IMR-90 (cell line): ENCODE results near the gene AOC2. TPM values are rescaled to one million over a fixed set of nuclear protein-coding genes. Genes with fewer than 3 reads are reported as not detected.

Experiments
- ATAC-seq: fragments of 200-7000 bp; cut with Tn5 transposase; 2 replicates; pipeline ENCODE4 v1.9.1; 2020; ENCODE audit warnings: low read depth, mild to moderate bottlenecking, moderate library complexity
- BruUV-seq: library from RNA; stranded (reverse); fragments of 400-500 nt; replicated peaks from 2 replicates; lab custom pipeline; 2021; lab: Mats Ljungman, UMichigan
- CTCF ChIA-PET: fragments of 300-600 bp; formaldehyde crosslinking; extraction: SDS; loops from one replicate; lab custom pipeline; 2021; ENCODE audit warnings: antibody characterized with exemption; lab: Yijun Ruan, JAX
- POLR2A ChIA-PET: fragments of 300-600 bp; sonication (Branson Sonifier 250); formaldehyde crosslinking; loops from one replicate; lab custom pipeline; 2022; ENCODE audit warnings: antibody characterized with exemption; ENCODE audit not compliant: unreplicated experiment; lab: Charles Lee
- DNase-seq: peaks from one replicate; pipeline ENCODE4 v3.0.0; 2013
- H2AFZ ChIP-seq: replicated peaks from 2 replicates; pipeline ENCODE3; 2013; ENCODE audit warnings: low read length, mild to moderate bottlenecking; ENCODE audit not compliant: poor library complexity
- H2AK5ac ChIP-seq: 2 replicates; pipeline ENCODE4 v1.6.1; 2013; ENCODE audit warnings: low read depth, low read length, inconsistent platforms
- H2AK9ac ChIP-seq: replicated peaks from 2 replicates; pipeline ENCODE3; 2013; ENCODE audit warnings: mild to moderate bottlenecking, low read depth, low read length, moderate library complexity; ENCODE audit not compliant: poor library complexity
- H2BK120ac ChIP-seq: 2 replicates; pipeline ENCODE4 v1.6.1; 2013; ENCODE audit warnings: low read depth, low read length, inconsistent platforms
- H2BK15ac ChIP-seq: 3 replicates; pipeline ENCODE4 v1.6.1; 2013; ENCODE audit warnings: low read depth, low read length, inconsistent platforms
- H2BK20ac ChIP-seq: 2 replicates; pipeline ENCODE4 v1.6.1; 2013; ENCODE audit warnings: low read depth, mild to moderate bottlenecking, inconsistent platforms, low read length, moderate library complexity
- H2BK5ac ChIP-seq: 2 replicates; pipeline ENCODE4 v1.6.1; 2013; ENCODE audit warnings: mild to moderate bottlenecking, low read depth, low read length, inconsistent platforms; ENCODE audit not compliant: poor library complexity, severe bottlenecking
- H3K14ac ChIP-seq: replicated peaks from 2 replicates; pipeline ENCODE4 v1.6.1; 2013; ENCODE audit warnings: low read depth, low read length, inconsistent platforms
- H3K18ac ChIP-seq: 2 replicates; pipeline ENCODE4 v1.6.1; 2013; ENCODE audit warnings: low read depth, low read length, control low read depth
- H3K23ac ChIP-seq: 2 replicates; pipeline ENCODE4 v1.6.1; 2013; ENCODE audit warnings: low read depth, low read length, inconsistent platforms
- H3K27ac ChIP-seq: 2 replicates; pipeline ENCODE4 v1.5.1; 2013; ENCODE audit warnings: mild to moderate bottlenecking, control low read depth, low read length; ENCODE audit not compliant: insufficient read depth
- H3K27me3 ChIP-seq: 2 replicates; pipeline ENCODE4 v1.6.1; 2013; ENCODE audit warnings: low read length; ENCODE audit not compliant: control insufficient read depth, insufficient read depth
- H3K36me3 ChIP-seq: 2 replicates; pipeline ENCODE4 v1.6.1; 2013; ENCODE audit warnings: low read length, mixed read lengths; ENCODE audit not compliant: control insufficient read depth, insufficient read depth
- H3K4ac ChIP-seq: 2 replicates; pipeline ENCODE4 v1.6.1; 2013; ENCODE audit warnings: low read depth, low read length, inconsistent platforms
- H3K4me1 ChIP-seq: 2 replicates; pipeline ENCODE4 v1.6.1; 2013; ENCODE audit warnings: low read length, mixed read lengths; ENCODE audit not compliant: control insufficient read depth, insufficient read depth
- H3K4me2 ChIP-seq: 2 replicates; pipeline ENCODE4 v1.6.1; 2013; ENCODE audit warnings: low read depth, mild to moderate bottlenecking, control low read depth, low read length, moderate library complexity
- H3K4me3 ChIP-seq: 2 replicates; pipeline ENCODE4 v1.5.1; 2013; ENCODE audit warnings: low read depth, mild to moderate bottlenecking, control low read depth, low read length, moderate library complexity; ENCODE audit not compliant: insufficient read depth
- H3K56ac ChIP-seq: 2 replicates; pipeline ENCODE4 v1.6.1; 2013; ENCODE audit warnings: low read length, inconsistent platforms; ENCODE audit not compliant: insufficient read depth; ENCODE audit errors: extremely low read depth
- H3K79me1 ChIP-seq, 2 experiments: 2 replicates each; pipeline ENCODE4 v1.6.1; 2013; ENCODE audit warnings: low read length in 2 of 2, inconsistent platforms in 1 of 2, low read depth in 1 of 2
- H3K9ac ChIP-seq: 2 replicates; pipeline ENCODE4 v1.6.1; 2013; ENCODE audit warnings: low read depth, low read length, control low read depth
- H3K9me1 ChIP-seq: 2 replicates; pipeline ENCODE4 v1.6.1; 2013; ENCODE audit warnings: low read length, inconsistent platforms; ENCODE audit not compliant: insufficient read depth
- H3K9me3 ChIP-seq: 2 replicates; pipeline ENCODE4 v1.6.1; 2013; ENCODE audit warnings: low read length; ENCODE audit not compliant: control insufficient read depth, insufficient read depth
- H4K20me1 ChIP-seq: 2 replicates; pipeline ENCODE4 v1.6.1; 2013; ENCODE audit warnings: low read length, inconsistent platforms; ENCODE audit not compliant: insufficient read depth
- H4K5ac ChIP-seq: 2 replicates; pipeline ENCODE4 v1.6.1; 2013; ENCODE audit warnings: mild to moderate bottlenecking, low read depth, low read length, control low read depth
- H4K8ac ChIP-seq, 2 experiments: 2 replicates each; pipeline ENCODE4 v1.6.1; 2013; ENCODE audit warnings: low read depth in 2 of 2, low read length in 2 of 2, control low read depth in 1 of 2, inconsistent platforms in 1 of 2
- H4K91ac ChIP-seq: 2 replicates; pipeline ENCODE4 v1.6.1; 2013; ENCODE audit warnings: low read depth, low read length, inconsistent platforms; ENCODE audit not compliant: insufficient read depth
- BHLHE40 ChIP-seq: fragments of 150-350 bp; IDR thresholded peaks from 2 replicates; pipeline ENCODE4 v1.6.1; 2016; ENCODE audit warnings: mild to moderate bottlenecking, low read depth, low read length
- CEBPB ChIP-seq: IDR thresholded peaks from 2 replicates; pipeline ENCODE4 v1.6.1; 2012; ENCODE audit warnings: low read depth, low read length, improper control_type of control experiment
- CHD1 ChIP-seq: IDR thresholded peaks from 2 replicates; pipeline ENCODE4 v1.6.1; 2012; ENCODE audit warnings: low read depth, low read length, improper control_type of control experiment
- FOS ChIP-seq: fragments of 150-350 bp; IDR thresholded peaks from 2 replicates; pipeline ENCODE4 v1.6.1; 2016; ENCODE audit warnings: low read depth, low read length
- MAFK ChIP-seq: IDR thresholded peaks from 2 replicates; pipeline ENCODE4 v1.6.1; 2012; ENCODE audit warnings: low read depth, low read length, improper control_type of control experiment
- MAZ ChIP-seq: IDR thresholded peaks from 2 replicates; pipeline ENCODE4 v1.6.1; 2012; ENCODE audit warnings: low read depth, mild to moderate bottlenecking, low read length, improper control_type of control experiment, moderate library complexity, borderline replicate concordance
- MXI1 ChIP-seq: IDR thresholded peaks from 2 replicates; pipeline ENCODE4 v1.6.1; 2012; ENCODE audit warnings: low read depth, mild to moderate bottlenecking, low read length, moderate library complexity, borderline replicate concordance
- NFE2L2 ChIP-seq: fragments of 150-350 bp; IDR thresholded peaks from 2 replicates; pipeline ENCODE4 v1.6.1; 2016; ENCODE audit warnings: low read depth, mild to moderate bottlenecking, low read length
- POLR2A ChIP-seq: IDR thresholded peaks from 2 replicates; pipeline ENCODE4 v1.6.1; 2012; ENCODE audit warnings: mild to moderate bottlenecking, low read depth, low read length
- RAD21 ChIP-seq: IDR thresholded peaks from 2 replicates; pipeline ENCODE4 v1.6.1; 2012; ENCODE audit warnings: low read length, improper control_type of control experiment
- RCOR1 ChIP-seq: IDR thresholded peaks from 2 replicates; pipeline ENCODE4 v1.6.1; 2012; ENCODE audit warnings: mild to moderate bottlenecking, low read length, improper control_type of control experiment; ENCODE audit not compliant: insufficient replicate concordance
- RFX5 ChIP-seq: IDR thresholded peaks from 2 replicates; pipeline ENCODE4 v1.8.0; 2012; ENCODE audit warnings: low read depth, mild to moderate bottlenecking, low read length, moderate library complexity
- SMC3 ChIP-seq: fragments of 150-350 bp; IDR thresholded peaks from 2 replicates; pipeline ENCODE4 v1.6.1; 2016; ENCODE audit warnings: low read depth, mild to moderate bottlenecking, antibody characterized with exemption, low read length, moderate library complexity
- dilution Hi-C: fragments of 300-500 bp; cut with HindIII; formaldehyde crosslinking; loops from one replicate; pipeline ENCODE4 v1.14.3; 2018; ENCODE audit warnings: low sequenced_read_pairs; ENCODE audit not compliant: unreplicated experiment
- in situ Hi-C: fragments of 300-500 bp; cut with MboI; formaldehyde crosslinking; loops from 3 replicates; pipeline ENCODE4 v1.14.3; 2019; ENCODE audit warnings: low sequenced_read_pairs, inconsistent platforms, mixed read lengths
- intact Hi-C: fragments of 100-400 bp; cut with micrococcal nuclease; formaldehyde crosslinking; loops from 2 replicates; pipeline ENCODE4 v1.10.0; 2022
- polyA plus RNA-seq, 3 experiments: library from polyadenylated mRNA; depleted of rRNA; stranded (reverse); fragments of >200 nt; gene quantifications; 2 replicates each; pipeline ENCODE4 v1.2.3, GENCODE V29; 2012; ENCODE audit warnings: low replicate concordance in 1 of 3
- total RNA-seq: library from RNA; depleted of rRNA; stranded (reverse); fragments of >200 nt; gene quantifications from 2 replicates; pipeline ENCODE4 v1.2.3, GENCODE V29; 2012
- TF ChIP-seq, protein P1 (sequence below): fragments of 150-350 bp; IDR thresholded peaks from 2 replicates; pipeline ENCODE4 v1.6.1; 2016; ENCODE audit warnings: low read depth, mild to moderate bottlenecking, low read length, moderate library complexity, borderline replicate concordance
- TF ChIP-seq, protein P2 (sequence below): conservative IDR thresholded peaks from 2 replicates; pipeline ENCODE4 v1.5.1; 2012; ENCODE audit warnings: mild to moderate bottlenecking, low read depth, low read length, improper control_type of control experiment
- TF ChIP-seq, protein P3 (sequence below): fragments of 150-350 bp; IDR thresholded peaks from 2 replicates; pipeline ENCODE4 v1.6.1; 2017; ENCODE audit warnings: mild to moderate bottlenecking, antibody characterized with exemption, low read length, low read depth

The AOC2 gene
- total and polyA plus RNA-seq, 2 of the 4 experiments (the other 2 are of a cell fraction): 0.36 to 0.41 TPM

DNA sequence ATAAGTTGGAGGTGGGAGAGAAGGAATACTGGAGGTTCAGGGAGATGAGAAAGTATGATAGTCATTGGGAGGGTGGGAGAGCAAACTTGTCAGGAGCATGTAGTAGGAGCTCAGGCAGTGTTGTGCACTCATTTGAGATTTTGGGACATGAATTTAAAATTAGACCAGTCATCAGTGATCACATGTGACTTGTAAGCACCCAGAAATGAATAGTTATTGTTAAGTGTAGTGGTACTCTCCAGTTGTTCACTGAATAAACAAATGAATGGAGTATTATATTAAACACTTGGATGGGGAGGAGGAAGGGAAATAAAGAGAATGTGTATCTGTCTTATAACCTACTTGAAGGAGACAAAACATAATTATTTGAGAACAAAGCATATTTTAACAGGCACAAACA, 13.4 kb upstream of the AOC2 start:
- CTCF ChIA-PET: no interaction called here
- H3K18ac ChIP-seq: no peak overlapping the region
- H4K5ac ChIP-seq: no peak overlapping the region
- no peak overlapping the region for H3K9ac ChIP-seq
- H3K23ac ChIP-seq: no peak overlapping the region
- no peak overlapping the region for H3K56ac ChIP-seq
- no peak overlapping the region for H2AK5ac ChIP-seq
- no peak overlapping the region for H4K8ac ChIP-seq
- H2BK5ac ChIP-seq: no peak overlapping the region
- H3K27ac ChIP-seq: no peak overlapping the region
- BruUV-seq: no TSS peak
- ATAC-seq: no peak
- H2BK20ac ChIP-seq: no peak overlapping the region
- H2BK15ac ChIP-seq: no peak overlapping the region
- intact Hi-C loops: no loop called here
- H4K20me1 ChIP-seq: peaks cover 4% of the 10 kb centered on the region; the same call in 1 of the 2 replicates
- dilution Hi-C loops: no loop called here
- no peak overlapping the region for H2BK120ac ChIP-seq
- DNase-seq: no peak
- H3K4me3 ChIP-seq: no peak overlapping the region
- H3K79me1 ChIP-seq: peaks cover 22 to 39% of the 10 kb centered on the region in 2 experiments
- POLR2A ChIA-PET: no interaction called here
- no peak overlapping the region for H3K4me2 ChIP-seq
- no peak overlapping the region for H3K14ac ChIP-seq
- no peaks in the 10 kb centered on the region for H3K27me3 ChIP-seq
- 0 out of 2 replicates have a peak, but pooled peaks cover 3% of the 10 kb centered on the region for H3K4me1 ChIP-seq
- H2AK9ac ChIP-seq: no peak overlapping the region
- H3K9me1 ChIP-seq: no peaks in the 10 kb centered on the region
- peaks cover 5% of the 10 kb centered on the region for H3K36me3 ChIP-seq
- no peaks in the 10 kb centered on the region for H3K9me3 ChIP-seq
- no peak for TF ChIP-seq MAFK
- TF ChIP-seq RAD21: no peak
- no peak for TF ChIP-seq RFX5
- TF ChIP-seq, protein P1, sequence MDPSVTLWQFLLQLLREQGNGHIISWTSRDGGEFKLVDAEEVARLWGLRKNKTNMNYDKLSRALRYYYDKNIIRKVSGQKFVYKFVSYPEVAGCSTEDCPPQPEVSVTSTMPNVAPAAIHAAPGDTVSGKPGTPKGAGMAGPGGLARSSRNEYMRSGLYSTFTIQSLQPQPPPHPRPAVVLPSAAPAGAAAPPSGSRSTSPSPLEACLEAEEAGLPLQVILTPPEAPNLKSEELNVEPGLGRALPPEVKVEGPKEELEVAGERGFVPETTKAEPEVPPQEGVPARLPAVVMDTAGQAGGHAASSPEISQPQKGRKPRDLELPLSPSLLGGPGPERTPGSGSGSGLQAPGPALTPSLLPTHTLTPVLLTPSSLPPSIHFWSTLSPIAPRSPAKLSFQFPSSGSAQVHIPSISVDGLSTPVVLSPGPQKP: no peak
- no peak for TF ChIP-seq CEBPB
- no peak for TF ChIP-seq MAZ
- TF ChIP-seq NFE2L2: no peak
- no peak for TF ChIP-seq RCOR1
- no peak for TF ChIP-seq SMC3
- TF ChIP-seq BHLHE40: no peak
- TF ChIP-seq POLR2A: no peak
- no peak for TF ChIP-seq FOS
- no peak for TF ChIP-seq MXI1
- no peak for TF ChIP-seq CHD1
- TF ChIP-seq, protein P2, sequence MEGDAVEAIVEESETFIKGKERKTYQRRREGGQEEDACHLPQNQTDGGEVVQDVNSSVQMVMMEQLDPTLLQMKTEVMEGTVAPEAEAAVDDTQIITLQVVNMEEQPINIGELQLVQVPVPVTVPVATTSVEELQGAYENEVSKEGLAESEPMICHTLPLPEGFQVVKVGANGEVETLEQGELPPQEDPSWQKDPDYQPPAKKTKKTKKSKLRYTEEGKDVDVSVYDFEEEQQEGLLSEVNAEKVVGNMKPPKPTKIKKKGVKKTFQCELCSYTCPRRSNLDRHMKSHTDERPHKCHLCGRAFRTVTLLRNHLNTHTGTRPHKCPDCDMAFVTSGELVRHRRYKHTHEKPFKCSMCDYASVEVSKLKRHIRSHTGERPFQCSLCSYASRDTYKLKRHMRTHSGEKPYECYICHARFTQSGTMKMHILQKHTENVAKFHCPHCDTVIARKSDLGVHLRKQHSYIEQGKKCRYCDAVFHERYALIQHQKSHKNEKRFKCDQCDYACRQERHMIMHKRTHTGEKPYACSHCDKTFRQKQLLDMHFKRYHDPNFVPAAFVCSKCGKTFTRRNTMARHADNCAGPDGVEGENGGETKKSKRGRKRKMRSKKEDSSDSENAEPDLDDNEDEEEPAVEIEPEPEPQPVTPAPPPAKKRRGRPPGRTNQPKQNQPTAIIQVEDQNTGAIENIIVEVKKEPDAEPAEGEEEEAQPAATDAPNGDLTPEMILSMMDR: no peak
- TF ChIP-seq, protein P3, sequence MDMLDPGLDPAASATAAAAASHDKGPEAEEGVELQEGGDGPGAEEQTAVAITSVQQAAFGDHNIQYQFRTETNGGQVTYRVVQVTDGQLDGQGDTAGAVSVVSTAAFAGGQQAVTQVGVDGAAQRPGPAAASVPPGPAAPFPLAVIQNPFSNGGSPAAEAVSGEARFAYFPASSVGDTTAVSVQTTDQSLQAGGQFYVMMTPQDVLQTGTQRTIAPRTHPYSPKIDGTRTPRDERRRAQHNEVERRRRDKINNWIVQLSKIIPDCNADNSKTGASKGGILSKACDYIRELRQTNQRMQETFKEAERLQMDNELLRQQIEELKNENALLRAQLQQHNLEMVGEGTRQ: no peak
- H2AFZ ChIP-seq: no peak overlapping the region
- in situ Hi-C loops: no loop called here
- no peak overlapping the region for H4K91ac ChIP-seq
- no peak overlapping the region for H3K4ac ChIP-seq
